ENCODE results near the gene CASP2.

CASP2 gene

DNA sequence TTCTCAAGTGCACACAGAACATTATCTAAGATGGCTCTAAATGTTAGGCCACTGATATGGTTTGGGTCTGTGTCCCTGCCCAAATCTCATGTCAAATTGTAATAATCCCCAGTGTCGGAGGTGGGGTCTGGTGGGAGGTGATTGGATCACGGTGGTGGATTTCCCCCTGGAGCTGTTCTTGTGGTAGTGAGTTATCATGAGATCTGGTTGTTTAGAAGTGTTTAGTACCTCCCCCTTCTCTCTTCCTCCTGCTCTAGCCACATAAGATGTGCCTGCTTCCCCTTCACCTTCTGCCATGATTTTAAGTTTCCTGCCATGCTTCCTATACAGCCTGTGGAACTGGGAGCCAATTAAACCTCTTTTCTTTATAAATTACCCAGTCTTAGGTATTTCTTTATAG is 36.1 kb upstream of the CASP2 start:
- Histone ChIP-seq H2AFZ (ENCODE audit: low read length) (no peak overlapping the region), H3K9me2 (ENCODE audit: low read depth, low read length) (no peaks in the 10 kb centered on the region), H4K20me1 (ENCODE audit: insufficient read depth, low read length) (no peaks in the 10 kb centered on the region), H3K4me3 (ENCODE audit: low read depth, low read length, poor library complexity, severe bottlenecking) (no peak overlapping the region), H3K36me3 (ENCODE audit: insufficient read depth, low read length) (no peaks in the 10 kb centered on the region), H3F3A (ENCODE audit: insufficient read depth, low read length) (no peaks in the 10 kb centered on the region), H3K9ac (ENCODE audit: low read length) (no peak overlapping the region), H3K27ac (ENCODE audit: low read depth, low read length, poor library complexity, severe bottlenecking) (no peak overlapping the region), H3K79me2 (ENCODE audit: insufficient read depth, low read length) (no peaks in the 10 kb centered on the region), H3K27me3 (ENCODE audit: insufficient read depth, low read length) (no peaks in the 10 kb centered on the region), H3K4me2 (ENCODE audit: low read length) (no peak overlapping the region), H3K4me1 (ENCODE audit: insufficient read depth, low read length, severe bottlenecking) (no peaks in the 10 kb centered on the region), H3K9me3 (ENCODE audit: low read length) (0 out of 2 replicates have a peak, but pooled peaks cover 4% of the 10 kb centered on the region)
- TF ChIP-seq, protein P1, sequence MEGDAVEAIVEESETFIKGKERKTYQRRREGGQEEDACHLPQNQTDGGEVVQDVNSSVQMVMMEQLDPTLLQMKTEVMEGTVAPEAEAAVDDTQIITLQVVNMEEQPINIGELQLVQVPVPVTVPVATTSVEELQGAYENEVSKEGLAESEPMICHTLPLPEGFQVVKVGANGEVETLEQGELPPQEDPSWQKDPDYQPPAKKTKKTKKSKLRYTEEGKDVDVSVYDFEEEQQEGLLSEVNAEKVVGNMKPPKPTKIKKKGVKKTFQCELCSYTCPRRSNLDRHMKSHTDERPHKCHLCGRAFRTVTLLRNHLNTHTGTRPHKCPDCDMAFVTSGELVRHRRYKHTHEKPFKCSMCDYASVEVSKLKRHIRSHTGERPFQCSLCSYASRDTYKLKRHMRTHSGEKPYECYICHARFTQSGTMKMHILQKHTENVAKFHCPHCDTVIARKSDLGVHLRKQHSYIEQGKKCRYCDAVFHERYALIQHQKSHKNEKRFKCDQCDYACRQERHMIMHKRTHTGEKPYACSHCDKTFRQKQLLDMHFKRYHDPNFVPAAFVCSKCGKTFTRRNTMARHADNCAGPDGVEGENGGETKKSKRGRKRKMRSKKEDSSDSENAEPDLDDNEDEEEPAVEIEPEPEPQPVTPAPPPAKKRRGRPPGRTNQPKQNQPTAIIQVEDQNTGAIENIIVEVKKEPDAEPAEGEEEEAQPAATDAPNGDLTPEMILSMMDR (IDR thresholded peaks at IDR 0.05; ENCODE audit: low read length), result no peak
- TF ChIP-seq EZH2 (IDR thresholded peaks at IDR 0.05; ENCODE audit: borderline replicate concordance, low read length), result no peak

DNA sequence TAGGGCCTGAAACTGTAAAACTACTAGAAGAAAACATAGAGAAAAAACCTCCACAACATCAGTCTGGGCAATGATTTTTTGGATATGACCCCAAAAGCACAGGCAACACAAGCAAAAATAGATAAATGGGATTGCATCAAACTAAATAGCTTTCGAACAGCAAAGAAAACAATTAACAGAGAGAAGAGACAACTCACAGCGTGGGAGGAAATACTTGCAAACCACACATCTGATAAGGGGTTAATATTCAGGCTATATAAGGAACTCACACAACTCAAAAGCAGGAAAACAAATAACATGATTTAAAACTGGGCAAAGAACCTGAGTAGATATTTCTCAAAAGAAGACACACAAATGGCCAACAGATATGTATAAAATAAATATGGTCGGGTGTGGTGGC is 32.6 kb upstream of the CASP2 start:
- no peak for TF ChIP-seq EZH2 (IDR thresholded peaks at IDR 0.05; ENCODE audit: borderline replicate concordance, low read length)
- TF ChIP-seq, protein P1 (IDR thresholded peaks at IDR 0.05; ENCODE audit: low read length), result no peak
- Histone ChIP-seq H2AFZ (ENCODE audit: low read length) (no peak overlapping the region), H3K4me3 (ENCODE audit: low read depth, low read length, poor library complexity, severe bottlenecking) (no peak overlapping the region), H3K79me2 (ENCODE audit: insufficient read depth, low read length) (no peaks in the 10 kb centered on the region), H3K36me3 (ENCODE audit: insufficient read depth, low read length) (no peaks in the 10 kb centered on the region), H3K27me3 (ENCODE audit: insufficient read depth, low read length) (no peaks in the 10 kb centered on the region), H3K9ac (ENCODE audit: low read length) (no peak overlapping the region), H3F3A (ENCODE audit: insufficient read depth, low read length) (no peaks in the 10 kb centered on the region), H3K4me1 (ENCODE audit: insufficient read depth, low read length, severe bottlenecking) (no peaks in the 10 kb centered on the region), H3K9me2 (ENCODE audit: low read depth, low read length) (no peaks in the 10 kb centered on the region), H4K20me1 (ENCODE audit: insufficient read depth, low read length) (no peaks in the 10 kb centered on the region), H3K4me2 (ENCODE audit: low read length) (no peak overlapping the region), H3K27ac (ENCODE audit: low read depth, low read length, poor library complexity, severe bottlenecking) (no peak overlapping the region), H3K9me3 (ENCODE audit: low read length) (no peaks in the 10 kb centered on the region)

GRCh38 chr7:143256325-143256724 is 31.8 kb upstream of the CASP2 start:
- TF ChIP-seq EZH2 (IDR thresholded peaks at IDR 0.05; ENCODE audit: borderline replicate concordance, low read length), result no peak
- TF ChIP-seq, protein P1 (IDR thresholded peaks at IDR 0.05; ENCODE audit: low read length), result 0 out of 2 replicates have a peak, but pooled peaks have one; percentile 5
- Histone ChIP-seq H3K4me3 (ENCODE audit: low read depth, low read length, poor library complexity, severe bottlenecking) (no peak overlapping the region), H3K9me3 (ENCODE audit: low read length) (no peaks in the 10 kb centered on the region), H3K27me3 (ENCODE audit: insufficient read depth, low read length) (no peaks in the 10 kb centered on the region), H3K9ac (ENCODE audit: low read length) (no peak overlapping the region), H2AFZ (ENCODE audit: low read length) (no peak overlapping the region), H3K27ac (ENCODE audit: low read depth, low read length, poor library complexity, severe bottlenecking) (no peak overlapping the region), H3K79me2 (ENCODE audit: insufficient read depth, low read length) (no peaks in the 10 kb centered on the region), H3K36me3 (ENCODE audit: insufficient read depth, low read length) (no peaks in the 10 kb centered on the region), H3K9me2 (ENCODE audit: low read depth, low read length) (no peaks in the 10 kb centered on the region), H3K4me1 (ENCODE audit: insufficient read depth, low read length, severe bottlenecking) (no peaks in the 10 kb centered on the region), H3K4me2 (ENCODE audit: low read length) (no peak overlapping the region), H3F3A (ENCODE audit: insufficient read depth, low read length) (no peaks in the 10 kb centered on the region), H4K20me1 (ENCODE audit: insufficient read depth, low read length) (no peaks in the 10 kb centered on the region)
